ENCODE measurements around the gene HBP1. TPM values are rescaled to one million over a fixed set of nuclear protein-coding genes. Genes with fewer than 3 reads are reported as not detected.
"Not testable (repeated sequence)": the region's sequence is repeated elsewhere in the genome, so short reads cannot be mapped to it uniquely, and the experiment has no call there.

HBP1 gene
- polyA plus RNA-seq, 1 experiment: 85.2 TPM

DNA sequence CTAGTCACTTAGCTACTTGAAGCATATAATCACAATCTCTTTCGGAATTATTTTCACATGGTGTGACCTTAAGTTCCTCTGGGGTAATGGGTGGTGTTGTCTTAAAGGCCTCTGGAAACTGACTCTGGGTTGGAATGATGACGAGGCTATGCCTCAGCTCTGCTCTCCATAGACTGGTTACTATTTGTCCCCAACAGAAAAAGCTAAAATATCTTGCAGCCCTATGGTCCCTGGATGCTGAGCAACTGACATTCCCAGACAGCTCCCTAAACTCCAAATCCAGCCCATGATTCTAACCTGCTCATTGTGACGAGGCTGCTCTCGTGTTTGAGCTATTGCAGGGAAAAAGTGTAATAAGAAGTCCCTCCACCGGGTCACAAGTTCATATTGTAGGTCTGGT lies 51.6 kb downstream of the HBP1 start:
- Histone ChIP-seq H3K27ac (ENCODE audit: low read depth, low read length) (no peak overlapping the region), H3K27me3 (ENCODE audit: control insufficient read depth, insufficient read depth, low read length) (no peaks in the 10 kb centered on the region), H3K4me3 (ENCODE audit: low read depth, low read length) (no peak overlapping the region), H3K9me3 (ENCODE audit: control insufficient read depth, insufficient read depth, low read length) (no peaks in the 10 kb centered on the region; the same call in 1 of the 2 replicates)
- TF ChIP-seq, protein P1, sequence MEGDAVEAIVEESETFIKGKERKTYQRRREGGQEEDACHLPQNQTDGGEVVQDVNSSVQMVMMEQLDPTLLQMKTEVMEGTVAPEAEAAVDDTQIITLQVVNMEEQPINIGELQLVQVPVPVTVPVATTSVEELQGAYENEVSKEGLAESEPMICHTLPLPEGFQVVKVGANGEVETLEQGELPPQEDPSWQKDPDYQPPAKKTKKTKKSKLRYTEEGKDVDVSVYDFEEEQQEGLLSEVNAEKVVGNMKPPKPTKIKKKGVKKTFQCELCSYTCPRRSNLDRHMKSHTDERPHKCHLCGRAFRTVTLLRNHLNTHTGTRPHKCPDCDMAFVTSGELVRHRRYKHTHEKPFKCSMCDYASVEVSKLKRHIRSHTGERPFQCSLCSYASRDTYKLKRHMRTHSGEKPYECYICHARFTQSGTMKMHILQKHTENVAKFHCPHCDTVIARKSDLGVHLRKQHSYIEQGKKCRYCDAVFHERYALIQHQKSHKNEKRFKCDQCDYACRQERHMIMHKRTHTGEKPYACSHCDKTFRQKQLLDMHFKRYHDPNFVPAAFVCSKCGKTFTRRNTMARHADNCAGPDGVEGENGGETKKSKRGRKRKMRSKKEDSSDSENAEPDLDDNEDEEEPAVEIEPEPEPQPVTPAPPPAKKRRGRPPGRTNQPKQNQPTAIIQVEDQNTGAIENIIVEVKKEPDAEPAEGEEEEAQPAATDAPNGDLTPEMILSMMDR (IDR thresholded peaks at IDR 0.05; ENCODE audit: low read depth, low read length): no peak
- CTCF ChIA-PET: no interaction called here
- POLR2A ChIA-PET: no interaction called here
- no peak for DNase-seq (ENCODE audit: low read depth, low spot score)

DNA sequence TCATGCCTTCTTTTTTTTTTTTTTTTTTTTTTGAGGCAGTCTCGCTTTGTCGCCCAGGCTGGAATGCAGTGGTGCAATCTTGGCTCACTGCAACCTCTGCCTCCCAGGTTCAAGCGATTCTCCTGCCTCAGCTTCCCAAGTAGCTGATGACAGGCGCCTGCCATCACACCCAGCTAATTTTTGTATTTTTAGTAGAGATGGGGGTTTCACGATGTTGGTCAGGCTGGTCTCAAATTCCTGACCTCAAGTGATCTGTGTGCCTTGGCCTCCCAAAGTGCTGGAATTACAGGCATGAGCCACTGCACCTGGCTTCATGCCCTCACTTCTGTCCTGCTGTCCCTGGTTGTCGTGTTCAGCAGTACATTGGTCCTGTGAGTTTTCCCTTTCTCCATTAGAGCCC lies 52.0 kb downstream of the HBP1 start:
- H3K4me3 ChIP-seq (ENCODE audit: low read depth, low read length); H3K27me3 ChIP-seq (ENCODE audit: control insufficient read depth, insufficient read depth, low read length); H3K27ac ChIP-seq (ENCODE audit: low read depth, low read length); POLR2A ChIA-PET; DNase-seq (ENCODE audit: low read depth, low spot score); CTCF ChIA-PET; H3K9me3 ChIP-seq (ENCODE audit: control insufficient read depth, insufficient read depth, low read length): not testable (repeated sequence)

DNA sequence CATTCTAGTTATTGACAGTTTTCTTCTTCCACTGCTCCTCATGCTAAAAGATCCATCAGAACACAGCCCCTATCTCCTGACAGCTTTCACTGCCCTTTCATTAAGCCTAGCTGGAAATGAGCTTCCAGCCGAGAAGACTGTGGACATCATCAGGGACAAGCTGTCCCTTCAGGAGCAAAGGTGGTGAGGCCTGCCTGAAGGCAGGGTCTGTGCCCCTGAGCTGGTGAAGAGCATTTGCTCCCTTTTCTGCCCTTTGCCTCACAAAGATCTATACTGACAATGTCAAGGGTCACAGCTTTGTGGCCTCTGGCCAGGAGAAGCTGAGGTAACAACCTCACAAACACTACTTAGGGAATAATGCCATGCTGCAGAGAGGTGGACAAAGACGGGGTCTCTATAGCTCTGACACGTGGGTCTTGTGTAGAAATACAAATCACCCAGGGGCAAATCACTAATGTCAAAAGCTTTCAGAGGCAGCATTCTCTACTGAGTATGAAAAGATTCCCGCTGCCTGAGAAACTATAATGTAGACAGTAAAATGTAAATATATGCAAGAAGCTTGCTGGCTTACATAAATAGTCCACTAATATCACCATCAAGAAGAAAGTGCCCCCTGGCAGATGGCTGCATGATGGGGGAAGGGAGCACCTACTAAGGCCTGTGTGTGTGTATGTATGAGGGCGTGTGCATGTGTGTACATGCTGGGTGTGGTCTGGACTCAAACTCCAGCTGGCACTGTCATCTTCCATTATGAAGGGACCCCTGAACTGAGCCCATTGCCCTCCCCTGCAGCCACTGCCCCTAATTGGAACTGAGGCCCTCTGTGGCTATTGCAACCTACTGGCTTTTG lies 55.8 kb downstream of the HBP1 start:
- no peak overlapping the region for H3K27ac ChIP-seq (ENCODE audit: low read depth, low read length)
- DNase-seq (ENCODE audit: low read depth, low spot score): no peak
- TF ChIP-seq, protein P1 (IDR thresholded peaks at IDR 0.05; ENCODE audit: low read depth, low read length): no peak
- ChIA-PET CTCF (interaction anchor here (0.8 kb wide), 1 partner anchor 77 kb away, joined by 3 read pairs; no protein-coding TSS in a partner anchor), POLR2A (no interaction called here)
- H3K9me3 ChIP-seq (ENCODE audit: control insufficient read depth, insufficient read depth, low read length): no peaks in the 10 kb centered on the region
- no peak overlapping the region for H3K4me3 ChIP-seq (ENCODE audit: low read depth, low read length)
- H3K27me3 ChIP-seq (ENCODE audit: control insufficient read depth, insufficient read depth, low read length): no peaks in the 10 kb centered on the region

DNA sequence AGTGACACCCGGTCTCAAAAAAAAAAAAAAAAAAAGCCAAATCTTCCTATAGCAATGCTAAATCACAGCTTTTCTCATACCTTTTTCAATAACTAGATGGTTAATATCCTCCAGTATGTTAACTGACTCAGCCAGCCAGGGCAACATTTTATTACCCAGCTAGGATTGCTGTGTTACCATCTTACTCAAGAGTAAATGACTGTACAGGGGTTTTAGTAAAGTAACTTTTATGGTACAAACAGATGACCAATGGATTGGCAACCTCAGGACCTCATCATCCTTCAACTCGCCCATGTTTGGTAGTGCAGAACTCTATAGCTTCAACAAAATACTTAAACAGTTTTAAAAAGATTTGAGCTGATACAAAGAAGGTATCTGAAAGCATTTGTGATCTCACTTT lies 59.5 kb downstream of the HBP1 start:
- no peaks in the 10 kb centered on the region for H3K9me3 ChIP-seq (ENCODE audit: control insufficient read depth, insufficient read depth, low read length)
- H3K27ac ChIP-seq (ENCODE audit: low read depth, low read length): no peak overlapping the region
- POLR2A ChIA-PET: interaction anchor here (1.6 kb wide), 1 partner anchor 59 kb away, joined by 3 read pairs; the partner anchor contains the start of gene HBP1
- no peak for DNase-seq (ENCODE audit: low read depth, low spot score)
- H3K27me3 ChIP-seq (ENCODE audit: control insufficient read depth, insufficient read depth, low read length): no peaks in the 10 kb centered on the region
- TF ChIP-seq, protein P1 (IDR thresholded peaks at IDR 0.05; ENCODE audit: low read depth, low read length): no peak
- H3K4me3 ChIP-seq (ENCODE audit: low read depth, low read length): no peak overlapping the region
- CTCF ChIA-PET: interaction anchor here (1.0 kb wide), 1 partner anchor 647 kb away, joined by 5 read pairs; no protein-coding TSS in a partner anchor

DNA sequence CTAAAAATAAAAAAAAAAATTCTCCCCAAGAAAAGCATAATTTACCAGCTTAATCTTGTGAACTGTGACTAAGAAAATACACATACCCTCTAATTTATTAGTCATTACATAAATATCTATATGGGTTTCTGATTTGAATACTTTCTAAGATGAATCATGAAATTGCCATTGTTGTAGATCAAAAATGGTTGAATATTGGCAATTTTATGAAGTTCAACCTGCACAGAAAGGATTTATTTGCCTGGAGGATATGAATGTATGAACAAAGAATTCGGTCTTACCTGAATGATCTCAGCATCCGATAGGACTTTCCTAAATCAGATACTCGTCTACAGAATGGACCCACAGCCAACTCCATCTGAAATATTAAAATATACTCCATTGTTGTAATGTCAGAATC lies 61.5 kb downstream of the HBP1 start:
- H3K27ac ChIP-seq (ENCODE audit: low read depth, low read length): no peak overlapping the region
- H3K4me3 ChIP-seq (ENCODE audit: low read depth, low read length): no peak overlapping the region
- DNase-seq (ENCODE audit: low read depth, low spot score): no peak
- no peaks in the 10 kb centered on the region for H3K9me3 ChIP-seq (ENCODE audit: control insufficient read depth, insufficient read depth, low read length)
- ChIA-PET CTCF (no interaction called here), POLR2A (no interaction called here)
- TF ChIP-seq, protein P1 (IDR thresholded peaks at IDR 0.05; ENCODE audit: low read depth, low read length): no peak
- H3K27me3 ChIP-seq (ENCODE audit: control insufficient read depth, insufficient read depth, low read length): no peaks in the 10 kb centered on the region
